Right kidney (tissue), 9 donors: ENCODE results near the gene ZNF215.
"Not testable (repeated sequence)": the region's sequence is repeated elsewhere in the genome, so short reads cannot be mapped to it uniquely, and the experiment has no call there.

Experiments used
- DNase-seq: peaks from one replicate; pipeline ENCODE4 v3.0.0-alpha.2; 2016
- long read RNA-seq, 8 donors: transcript quantifications; one replicate each; lab custom pipeline, GENCODE V29; 2026

The ZNF215 gene
- long read RNA-seq, donor 1, result 0 reads
- long read RNA-seq, donor 2, result 0 reads
- long read RNA-seq, donor 3, partial matches to known transcripts, result 5 of 5 reads
- long read RNA-seq, donor 3, other reads (novel, unspliced or antisense), result 0 of 5 reads
- long read RNA-seq, donor 4, result 0 reads
- long read RNA-seq, donor 5, result 0 reads
- long read RNA-seq, donor 6, result 0 reads
- long read RNA-seq, donor 7, result 0 reads
- long read RNA-seq, donor 8, partial matches to known transcripts, result 0 of 1 reads
- long read RNA-seq, donor 8, other reads (novel, unspliced or antisense), result 0 of 1 reads

DNA sequence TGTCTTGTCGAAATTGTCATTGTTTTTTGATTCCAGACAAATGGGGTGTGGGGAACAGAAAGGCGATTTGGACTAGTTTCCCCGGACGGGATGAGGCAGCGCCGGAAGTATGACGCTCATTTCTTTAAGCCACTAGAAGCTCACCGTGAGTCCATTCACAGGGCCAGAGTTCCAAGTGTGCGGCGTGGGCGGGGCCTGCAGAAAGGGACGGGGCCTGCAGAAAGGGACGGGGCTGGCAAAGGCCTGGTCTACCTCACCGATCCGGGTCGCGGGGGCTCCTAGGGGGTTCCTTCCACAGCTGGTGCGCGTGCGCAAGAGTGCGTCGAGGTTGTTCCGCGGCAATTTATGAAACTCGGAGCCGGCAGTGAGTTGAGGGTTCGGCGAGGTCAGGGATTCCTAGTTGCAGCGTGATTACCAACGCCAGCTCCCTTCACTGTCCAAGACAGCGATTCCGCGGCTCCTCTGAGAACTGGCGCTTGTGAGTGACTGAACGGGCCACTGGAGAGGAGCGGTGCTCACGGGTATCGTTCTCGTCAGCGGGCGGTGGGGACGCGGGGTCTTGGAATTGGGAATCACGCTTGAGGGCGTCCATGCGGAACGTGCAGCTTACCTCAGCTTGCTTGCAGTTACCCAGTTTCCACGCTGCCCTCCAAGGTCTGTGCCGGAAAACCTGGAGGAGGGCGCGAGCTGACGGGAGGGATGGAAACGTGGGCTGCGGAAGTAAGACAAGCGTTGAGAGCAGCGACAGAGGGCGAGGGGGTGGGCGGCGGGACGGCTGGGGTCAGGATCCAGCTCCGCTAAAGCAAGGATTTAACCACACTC is at the start of gene ZNF215:
Gene ZNF215, plus strand, starts transcription at position 219 of the 822 bp plus-strand sequence. CDS start 5,847 bp downstream, outside the sequence.
- DNase-seq, result peak; percentile 71

DNA sequence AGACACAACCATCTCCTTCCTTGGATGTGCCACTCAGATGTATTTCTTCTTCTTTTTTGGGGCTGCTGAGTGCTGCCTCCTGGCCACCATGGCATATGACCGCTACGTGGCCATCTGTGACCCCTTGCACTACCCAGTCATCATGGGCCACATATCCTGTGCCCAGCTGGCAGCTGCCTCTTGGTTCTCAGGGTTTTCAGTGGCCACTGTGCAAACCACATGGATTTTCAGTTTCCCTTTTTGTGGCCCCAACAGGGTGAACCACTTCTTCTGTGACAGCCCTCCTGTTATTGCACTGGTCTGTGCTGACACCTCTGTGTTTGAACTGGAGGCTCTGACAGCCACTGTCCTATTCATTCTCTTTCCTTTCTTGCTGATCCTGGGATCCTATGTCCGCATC is 49.3 kb upstream of the ZNF215 start:
- DNase-seq, result no peak

DNA sequence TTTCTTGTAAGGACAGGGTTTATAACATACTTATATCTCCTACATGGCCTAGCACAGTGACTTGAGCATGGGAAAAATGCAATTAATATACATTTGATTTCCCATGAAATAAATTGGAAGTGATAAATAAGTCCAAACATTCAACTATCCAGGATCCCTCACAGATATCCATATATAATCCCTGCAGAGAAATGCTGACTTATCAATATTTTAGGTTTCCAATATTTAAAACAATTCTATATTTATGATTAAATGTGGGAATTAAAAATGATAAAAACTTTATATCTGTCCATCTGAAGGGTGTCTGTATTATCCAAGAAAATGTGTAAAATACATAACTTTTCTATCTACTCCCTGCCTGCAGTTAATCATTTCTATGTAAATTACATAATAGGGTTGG is 43.5 kb upstream of the ZNF215 start:
- DNase-seq, result no peak

DNA sequence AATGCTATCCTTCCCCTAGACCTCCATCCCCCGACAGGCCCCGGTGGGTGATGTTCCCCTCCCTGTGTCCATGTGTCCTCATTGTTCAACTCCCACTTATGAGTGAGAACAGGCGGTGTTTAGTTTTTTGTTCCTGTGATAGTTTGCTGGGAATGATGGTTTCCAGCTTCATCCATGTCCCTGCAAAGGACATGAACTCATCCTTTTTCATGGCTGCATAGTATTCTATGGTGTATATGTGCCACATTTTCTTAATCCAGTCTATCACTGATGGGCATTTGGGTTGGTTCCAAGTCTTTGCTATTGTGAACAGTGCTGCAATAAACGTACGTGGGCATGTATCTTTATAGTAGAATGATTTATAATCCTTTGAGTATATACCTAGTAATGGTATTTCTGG is 38.5 kb upstream of the ZNF215 start:
- not testable (repeated sequence) for DNase-seq

DNA sequence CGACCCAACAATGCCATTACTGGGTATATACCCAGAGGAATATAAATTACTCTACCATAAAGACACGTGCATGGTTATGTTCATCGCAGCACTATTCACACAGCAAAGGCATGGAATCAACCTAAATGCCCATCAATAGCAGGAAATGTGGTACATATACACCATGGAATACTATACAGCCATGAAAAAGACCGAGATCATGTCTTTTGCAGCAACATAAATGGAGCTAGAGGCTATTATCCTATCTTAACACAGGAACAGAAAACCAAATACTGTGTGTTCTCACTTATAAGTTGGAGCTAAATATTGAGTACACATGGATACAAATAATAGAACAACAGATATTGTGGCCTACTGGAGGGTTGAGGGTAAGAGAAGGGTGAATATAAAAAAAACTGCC is 37.4 kb upstream of the ZNF215 start:
- no peak for DNase-seq

DNA sequence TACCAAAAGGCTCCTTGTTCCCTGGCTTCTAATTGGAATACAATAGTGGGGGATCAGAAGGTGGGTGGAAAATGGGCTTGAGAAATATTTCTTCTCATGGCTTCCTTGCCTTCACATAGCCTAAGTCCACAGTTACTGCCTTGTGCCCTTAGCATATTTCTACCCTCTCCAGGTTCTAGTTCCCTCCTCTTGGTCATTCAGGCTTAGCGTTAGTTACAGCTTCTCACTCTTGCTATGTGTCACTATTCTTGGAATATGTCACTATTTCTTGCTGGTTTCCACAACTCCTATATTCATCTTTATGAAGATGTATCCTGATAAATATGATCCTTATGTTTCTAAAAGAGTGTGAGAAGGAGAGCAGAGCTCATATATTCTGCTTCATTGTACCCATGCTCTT is 36.4 kb upstream of the ZNF215 start:
- DNase-seq, result no peak

DNA sequence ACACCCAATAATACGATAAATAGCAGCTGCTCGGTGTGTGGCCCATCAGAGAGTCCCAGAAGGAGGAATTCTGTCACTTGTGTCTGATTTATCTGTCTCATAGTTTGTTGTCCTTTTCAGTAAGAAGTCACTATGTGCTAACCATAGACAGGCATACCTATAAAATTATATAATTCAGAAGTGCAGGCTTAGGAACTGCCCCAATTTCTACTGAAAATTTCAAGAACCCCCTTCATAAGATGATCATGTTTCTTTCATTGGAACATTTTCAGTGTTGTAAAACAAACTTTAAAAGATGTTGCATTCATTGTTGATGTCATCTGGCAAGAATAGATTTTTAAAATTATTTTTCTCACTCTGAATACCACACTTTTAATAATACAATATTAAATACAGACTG is 33.8 kb upstream of the ZNF215 start, which contains the start of gene OR2D2:
Gene OR2D2, minus strand, starts transcription at position 101 of the 400 bp plus-strand sequence. Its CDS starts 0 bp downstream, at position 101.
- no peak for DNase-seq

DNA sequence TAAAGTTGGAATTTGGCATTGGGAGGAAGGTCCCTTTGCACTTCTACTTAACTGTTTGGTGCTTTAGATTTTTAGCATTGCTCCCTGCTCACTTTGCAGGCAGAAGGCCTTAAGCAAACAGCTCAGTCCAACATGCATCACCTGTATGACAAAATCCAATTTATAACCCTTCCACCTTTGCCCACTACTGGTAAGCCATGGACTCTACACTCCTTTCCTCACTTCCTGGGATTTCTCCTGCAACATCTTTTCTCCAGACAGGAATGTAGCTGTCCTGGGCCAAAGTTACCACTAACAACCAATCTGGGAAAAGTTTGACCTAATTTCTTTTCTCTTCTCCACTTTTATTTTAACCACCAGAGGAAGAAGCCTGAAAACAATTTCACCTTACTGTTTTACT is 32.1 kb upstream of the ZNF215 start:
- DNase-seq, result no peak

DNA sequence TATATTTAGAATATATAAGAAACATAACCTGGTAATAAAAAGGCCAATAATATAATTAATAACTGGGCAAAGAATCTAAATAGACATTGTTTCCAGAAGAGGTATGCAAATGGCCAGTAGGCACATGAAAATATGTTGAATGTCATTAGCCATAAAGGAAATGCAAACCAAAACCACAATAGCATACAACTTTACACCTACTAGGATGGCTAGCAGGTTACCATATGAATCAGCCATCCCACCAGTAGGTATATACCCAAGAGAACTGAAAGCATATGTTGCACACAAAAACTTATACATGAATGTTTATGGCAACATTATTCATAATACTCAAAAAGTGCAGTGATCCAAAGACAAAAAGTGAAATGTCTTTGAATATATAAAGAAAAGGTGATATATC is 31.2 kb upstream of the ZNF215 start:
- DNase-seq, result no peak

DNA sequence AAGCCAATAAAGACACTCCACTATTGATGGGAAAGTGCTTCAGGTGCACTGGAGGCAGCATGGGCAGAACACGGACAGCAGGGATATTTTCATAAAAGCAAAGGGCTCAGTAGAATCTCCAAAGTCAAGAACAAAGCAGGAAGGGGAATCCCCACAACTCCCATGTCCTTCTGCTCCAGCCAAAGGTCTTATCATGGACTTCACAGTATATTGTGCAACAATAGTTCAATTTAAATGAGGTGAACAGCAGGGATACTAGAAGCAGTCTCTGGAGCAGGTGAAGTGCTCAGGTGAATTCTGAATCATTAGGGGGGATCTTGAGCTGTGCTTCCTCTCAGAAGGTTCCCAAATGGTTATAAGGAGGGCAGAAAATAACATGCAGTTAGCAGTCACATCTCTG is 27.3 kb upstream of the ZNF215 start:
- DNase-seq, result no peak

DNA sequence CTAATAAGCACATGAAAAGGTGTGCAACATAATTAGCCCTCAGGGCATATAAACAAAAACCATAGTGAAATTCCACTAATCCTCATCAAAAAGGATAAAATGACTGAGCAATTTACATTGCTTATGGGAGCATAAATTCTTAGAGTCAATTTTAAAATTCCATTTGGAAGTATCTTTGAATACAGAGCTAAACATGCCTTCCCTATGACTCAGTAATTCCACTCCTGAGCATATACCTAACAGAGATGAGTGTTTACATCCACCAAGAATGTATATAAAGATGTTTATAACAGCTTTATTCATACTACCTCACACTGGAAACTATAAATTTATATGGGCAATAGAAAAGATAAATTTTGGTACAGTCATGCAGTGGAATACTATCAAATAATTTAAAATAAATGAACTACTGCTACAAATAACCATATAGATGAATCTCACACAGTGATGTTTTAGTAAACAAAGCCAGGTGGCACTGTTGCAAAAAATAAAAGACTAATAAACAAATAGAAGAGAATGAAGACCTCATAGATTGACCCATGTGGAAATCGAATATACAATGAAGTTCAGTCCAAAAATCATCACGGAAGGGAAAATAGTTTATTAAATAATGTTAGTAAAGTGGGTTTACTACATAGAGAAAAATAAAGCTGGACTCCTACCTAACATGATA is 25.8 kb upstream of the ZNF215 start:
- DNase-seq, result no peak

DNA sequence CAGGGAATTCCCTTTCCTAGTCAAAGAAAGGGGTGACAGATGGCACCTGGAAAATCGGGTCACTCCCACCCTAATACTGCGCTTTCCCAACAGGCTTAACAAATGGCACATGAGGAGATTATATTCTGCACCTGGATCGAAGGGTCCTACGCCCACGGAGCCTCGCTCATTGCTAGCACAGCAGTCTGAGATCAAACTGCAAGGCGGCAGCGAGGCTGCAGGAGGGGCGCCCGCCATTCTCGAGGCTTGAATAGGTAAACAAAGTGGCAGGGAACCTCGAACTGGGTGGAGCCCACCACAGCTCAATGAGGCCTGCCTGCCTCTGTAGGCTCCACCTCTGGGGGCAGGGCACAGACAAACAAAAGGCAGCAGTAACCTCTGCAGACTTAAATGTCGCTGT is 21.4 kb upstream of the ZNF215 start:
- DNase-seq, result not testable (repeated sequence)

DNA sequence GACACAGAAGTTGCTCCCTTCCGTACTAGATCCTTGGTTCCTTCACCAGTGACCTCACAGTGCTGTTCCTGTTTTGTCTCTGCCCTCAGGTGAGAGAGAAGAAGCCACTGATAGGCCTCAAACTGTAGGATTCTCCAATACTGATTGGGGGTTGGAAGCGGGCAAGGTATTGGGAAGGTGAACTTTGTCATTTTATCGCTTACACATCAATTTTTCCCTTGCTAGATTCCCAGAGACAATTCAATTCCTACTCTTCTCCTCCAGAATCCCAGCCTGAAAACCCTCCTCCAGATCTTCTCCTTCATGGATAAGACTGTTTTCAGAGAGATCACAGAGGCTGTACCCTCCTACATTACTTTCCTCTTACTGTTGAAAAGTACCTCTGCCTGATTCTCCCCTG is 14.8 kb upstream of the ZNF215 start:
- DNase-seq, result no peak

DNA sequence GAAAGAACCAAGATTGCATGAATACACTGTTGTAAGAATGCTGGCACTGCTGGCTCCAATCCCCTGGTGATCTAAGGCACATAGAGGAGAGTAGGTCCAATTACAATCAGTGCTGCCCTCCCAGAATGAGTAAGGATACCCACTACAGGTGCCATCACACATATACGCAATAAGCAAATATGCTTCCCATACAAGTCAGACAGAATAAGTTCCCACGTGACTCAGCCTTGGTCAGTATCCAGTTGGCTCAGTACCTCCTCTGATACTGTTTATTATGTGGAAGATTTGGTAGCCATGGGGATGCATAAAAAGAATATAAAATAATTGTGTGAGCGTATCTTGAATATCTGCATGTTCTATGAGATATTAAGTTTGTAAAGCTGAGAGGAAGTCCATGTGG is 14.3 kb upstream of the ZNF215 start:
- no peak for DNase-seq

DNA sequence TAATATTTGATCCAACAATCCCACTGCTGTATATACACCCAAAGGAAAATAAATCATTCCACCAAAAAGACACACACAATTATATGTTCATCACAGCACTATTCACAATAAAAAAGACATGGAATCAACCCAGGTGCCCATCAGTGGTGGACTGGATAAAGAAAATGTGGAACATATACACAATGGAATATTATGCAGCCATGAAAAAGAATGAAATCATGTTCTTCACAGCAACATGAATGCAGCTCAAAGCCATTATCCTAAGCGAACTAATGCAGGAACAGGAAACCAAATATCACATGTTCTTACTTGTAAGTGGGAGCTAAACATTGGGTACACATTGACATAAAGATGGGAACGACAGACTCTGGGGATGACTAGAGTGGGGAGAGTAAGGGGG is 6.5 kb upstream of the ZNF215 start:
- no peak for DNase-seq

DNA sequence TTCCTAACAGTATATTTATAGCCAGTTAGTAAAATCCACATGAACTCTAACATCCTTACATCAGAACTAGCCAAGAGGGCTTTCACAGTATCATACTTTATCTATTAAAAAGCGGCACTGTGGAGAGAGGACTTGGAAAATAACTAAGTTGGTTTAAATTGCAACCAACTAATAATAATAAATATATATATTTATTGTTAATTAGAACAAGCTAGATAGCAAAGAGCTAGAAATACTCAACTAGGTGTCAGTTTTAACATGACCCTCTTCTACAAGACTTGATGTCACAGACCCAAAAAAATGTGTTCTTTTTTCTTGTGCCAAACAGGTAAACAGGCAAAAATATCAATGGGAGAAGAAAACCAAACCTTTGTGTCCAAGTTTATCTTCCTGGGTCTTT is 5.5 kb upstream of the ZNF215 start, which contains the start of gene OR2D3:
Gene OR2D3, plus strand, starts transcription at position 301 of the 400 bp plus-strand sequence. Its CDS starts 0 bp downstream, at position 301.
- no peak for DNase-seq

DNA sequence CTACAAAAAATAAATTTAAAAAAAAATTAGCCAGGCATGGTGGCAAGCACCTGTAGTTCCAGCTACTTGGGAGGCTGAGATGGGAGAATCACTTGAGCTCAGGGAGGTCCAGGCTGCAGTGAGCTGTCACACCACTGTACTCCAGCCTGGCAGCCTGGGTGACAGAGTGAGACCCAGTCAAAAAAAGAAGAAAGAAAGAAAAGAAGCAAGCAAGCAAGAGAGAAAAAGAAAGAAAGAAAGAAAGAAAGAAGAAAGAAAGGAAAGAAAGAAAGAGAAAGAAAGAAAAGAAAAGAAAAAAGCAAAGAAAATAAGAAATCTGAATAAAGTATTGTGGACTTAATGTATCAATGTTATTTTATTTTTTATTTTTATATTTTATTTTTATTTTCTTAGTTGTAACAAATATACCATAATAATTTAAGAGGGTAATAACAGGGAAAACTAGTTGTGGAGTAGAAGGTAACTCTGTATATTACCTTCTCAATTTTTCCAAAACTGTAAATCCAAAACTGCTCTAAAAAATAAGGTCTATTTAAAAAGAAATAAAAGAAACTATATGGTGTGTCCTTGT is 1.1 kb upstream of the ZNF215 start:
- DNase-seq, result no peak

DNA sequence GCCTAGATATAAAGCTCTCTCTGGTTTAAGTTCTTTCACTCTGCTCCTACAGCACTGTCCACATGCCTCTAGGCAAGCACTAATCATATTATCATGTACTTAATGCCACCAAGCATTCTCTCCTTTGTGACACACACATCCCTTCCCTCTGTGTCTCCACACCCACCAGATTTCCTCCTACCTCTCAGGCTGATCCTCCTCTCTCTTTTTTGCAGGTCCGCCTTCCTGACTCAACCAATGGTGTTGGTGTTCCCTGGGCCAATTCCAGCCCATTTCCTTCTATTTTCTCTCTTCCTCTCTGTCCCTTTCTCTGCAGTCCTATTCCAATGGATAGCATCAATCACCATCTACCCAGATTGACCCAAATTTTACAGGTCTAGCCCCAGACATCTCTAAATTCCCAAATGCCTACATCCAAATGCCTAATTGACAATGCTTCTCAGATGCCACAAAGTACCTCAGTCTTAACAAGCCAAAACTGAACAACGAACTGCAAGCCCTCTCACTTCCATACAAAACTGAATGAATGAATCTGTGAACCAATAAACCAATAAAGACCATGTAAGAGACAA is 504 bp upstream of the ZNF215 start:
- peak; percentile 9 for DNase-seq

DNA sequence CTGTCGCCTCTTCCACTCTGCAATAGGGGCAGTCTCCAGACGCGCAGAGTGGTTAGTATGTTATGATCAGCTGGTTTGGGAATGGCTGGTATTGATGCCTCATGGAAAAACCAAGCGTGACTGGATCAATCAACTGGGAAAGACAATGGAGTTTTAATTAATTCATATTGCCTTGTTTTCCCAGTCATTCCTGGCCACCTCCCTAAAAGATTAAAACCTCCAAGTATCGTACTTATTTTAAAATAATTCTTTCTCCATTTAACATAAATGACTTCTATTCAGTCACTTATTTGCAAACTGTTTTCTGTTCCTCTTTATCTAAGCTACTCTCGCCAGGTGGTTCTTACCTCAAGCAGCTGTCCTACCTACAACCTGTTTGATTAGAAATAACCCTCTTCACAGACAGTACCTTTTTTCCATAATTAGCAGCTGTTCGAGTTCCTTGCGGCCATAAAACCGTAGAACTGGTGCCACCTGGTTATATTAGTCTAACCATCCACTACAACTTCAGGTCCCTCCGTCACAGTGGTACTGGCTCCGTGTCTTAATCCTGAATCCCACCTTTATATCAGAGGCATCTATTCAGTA is 898 bp downstream of the ZNF215 start:
- no peak for DNase-seq

DNA sequence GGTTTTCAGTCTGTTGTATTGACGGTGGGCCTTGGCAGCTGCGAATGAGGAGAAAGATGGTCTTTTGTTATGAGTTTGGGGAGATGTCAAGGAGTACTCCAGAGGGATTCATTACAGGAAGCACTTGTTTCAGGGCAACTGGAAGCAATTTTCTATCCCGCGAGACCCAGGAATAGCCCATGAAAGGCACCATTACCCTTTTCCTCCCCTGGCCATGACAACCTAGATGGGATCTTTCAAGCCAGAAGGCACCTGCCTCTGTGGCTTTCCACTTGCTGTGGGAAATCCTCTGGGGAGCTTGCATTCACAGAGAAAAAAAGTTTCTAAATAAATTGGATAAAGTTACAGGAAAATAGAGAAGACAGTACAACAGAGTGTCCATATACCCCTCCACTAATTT is 2.7 kb downstream of the ZNF215 start:
- DNase-seq, result no peak

DNA sequence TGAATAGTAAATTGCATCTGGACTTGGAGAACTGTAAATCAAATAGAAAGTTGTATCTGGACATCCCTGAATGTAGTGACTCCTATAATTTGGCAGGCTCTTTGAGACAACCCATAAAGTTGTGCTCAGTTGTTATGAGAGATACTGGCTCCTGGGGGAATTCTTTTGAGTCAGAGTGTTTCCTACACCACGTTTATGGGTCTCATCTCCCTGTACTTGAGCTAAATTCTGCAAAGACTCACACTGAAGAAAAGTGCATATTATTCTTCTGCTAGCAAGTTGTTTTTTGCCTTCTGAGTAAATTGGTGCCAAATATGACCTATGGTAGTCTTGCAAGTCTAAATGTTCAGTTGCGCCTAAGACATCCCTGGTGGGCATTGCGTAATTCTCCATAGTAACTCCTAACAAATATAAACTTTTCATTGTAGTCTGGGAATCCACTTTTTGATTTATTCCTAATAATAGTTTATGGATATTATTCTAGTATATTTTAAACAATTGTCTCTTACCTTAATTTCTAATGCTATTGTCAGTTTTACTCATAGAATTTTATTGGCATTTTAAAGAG is 5.0 kb downstream of the ZNF215 start:
- no peak for DNase-seq

DNA sequence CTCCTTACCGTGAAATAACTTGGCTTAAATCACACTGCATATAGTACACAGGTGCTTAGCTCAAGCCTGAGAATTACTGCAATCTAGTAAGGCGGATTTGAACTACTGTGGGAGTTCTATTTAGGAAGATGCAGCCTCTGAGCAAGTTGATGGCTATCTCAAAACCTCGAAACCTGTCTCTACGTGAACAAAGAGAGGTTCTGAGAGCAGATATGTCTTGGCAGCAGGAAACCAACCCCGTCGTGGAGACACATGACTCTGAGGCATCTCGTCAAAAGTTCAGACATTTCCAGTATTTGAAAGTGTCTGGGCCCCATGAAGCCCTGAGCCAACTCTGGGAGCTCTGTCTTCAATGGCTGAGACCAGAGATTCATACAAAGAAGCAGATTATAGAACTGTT is 5.9 kb downstream of the ZNF215 start:
- no peak for DNase-seq
